HG03521 (cell line): Measurements from ENCODE around the gene NFIC.
"Not testable (repeated sequence)": the region's sequence is repeated elsewhere in the genome, so short reads cannot be mapped to it uniquely, and the experiment has no call there.

Experiments used
- ATAC-seq: cut with Tn5 transposase; IDR thresholded peaks from one replicate; pipeline ENCODE4 v1.9.1; 2021; ENCODE audit warnings: mild to moderate bottlenecking, moderate library complexity; ENCODE audit not compliant: unreplicated experiment

Gene NFIC

DNA sequence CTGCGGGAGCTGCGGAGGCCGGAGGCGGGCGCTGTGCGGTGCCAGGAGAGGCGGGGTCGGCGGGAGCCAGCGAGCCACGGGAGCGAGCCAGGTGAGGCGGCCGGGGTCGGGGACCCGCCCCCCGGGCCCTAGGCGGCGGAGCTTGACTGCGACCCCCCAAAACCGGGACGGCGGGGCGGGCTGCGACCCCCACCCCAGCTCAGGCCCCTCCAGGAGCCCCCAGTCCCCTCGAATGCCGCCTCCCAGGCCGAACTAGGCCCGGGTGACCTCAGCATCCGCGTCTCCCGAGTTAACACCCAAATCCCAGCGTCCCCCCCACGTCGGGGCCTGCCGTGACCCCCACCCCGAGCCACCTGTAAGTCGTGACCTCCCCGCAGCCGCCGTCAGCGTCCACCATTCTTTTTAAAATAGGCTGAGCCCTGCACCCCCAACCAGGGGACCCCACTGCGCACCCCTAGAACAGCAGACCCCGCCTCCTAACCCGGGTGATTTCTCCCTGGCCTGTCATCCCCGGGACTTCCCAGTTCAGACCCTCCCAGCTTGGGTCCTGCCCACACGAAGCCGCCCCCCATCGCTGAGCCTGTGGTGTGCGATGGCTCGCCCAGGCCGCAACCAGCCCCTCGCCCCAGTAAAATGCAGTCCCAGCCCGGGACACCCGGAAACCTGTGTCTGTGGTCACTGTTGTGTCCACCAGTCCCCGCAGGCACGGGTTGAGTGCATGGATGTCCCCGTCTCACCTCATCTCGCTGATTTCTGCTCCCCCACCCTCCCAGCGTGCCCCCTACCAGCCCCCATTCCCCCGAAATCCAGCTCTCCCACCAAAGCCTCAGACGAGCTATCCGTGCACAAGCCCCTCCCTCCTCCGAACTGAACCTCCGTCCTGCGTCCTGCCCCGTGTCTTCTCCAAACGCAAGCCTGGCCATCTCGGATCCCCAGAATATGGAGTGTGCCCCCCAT lies 140.3 kb downstream of the NFIC start:
- ATAC-seq: peak; percentile 5

DNA sequence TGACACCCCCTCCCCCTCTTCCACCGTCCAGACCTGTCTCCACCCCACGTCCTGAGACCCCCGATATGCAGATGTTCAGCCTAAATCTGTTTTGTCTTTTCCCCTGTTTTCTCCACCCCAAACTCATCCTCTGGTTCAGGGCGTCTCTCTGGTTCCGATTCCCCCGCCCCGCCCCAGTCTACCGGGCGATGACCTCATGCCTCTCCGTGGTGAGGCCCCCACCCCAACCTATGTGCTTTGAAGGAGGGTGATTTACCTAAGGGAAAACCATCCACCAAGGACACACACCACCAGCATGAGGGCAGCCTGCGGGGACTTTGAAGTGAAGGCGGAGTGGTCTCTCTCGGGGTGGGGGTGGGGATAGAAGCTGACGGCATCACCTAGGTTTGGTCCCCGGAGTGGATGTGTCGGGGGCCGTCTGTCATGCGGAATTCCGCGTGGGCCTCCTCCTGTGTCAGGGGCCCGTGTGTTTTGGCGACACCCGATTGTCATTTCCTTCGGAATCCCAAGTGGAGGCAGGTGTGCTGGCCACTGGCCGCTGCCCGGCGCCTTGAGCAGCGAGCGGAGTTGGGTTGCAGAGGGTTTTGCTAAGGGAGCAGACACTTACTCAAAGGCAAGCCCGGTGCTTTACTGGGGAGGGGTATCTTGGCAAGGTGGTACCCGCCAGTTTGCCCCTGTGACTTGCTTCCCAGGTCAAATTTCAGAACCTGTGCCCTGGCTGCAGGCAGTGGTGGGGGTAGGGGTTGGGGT lies 141.2 kb downstream of the NFIC start:
- no peak for ATAC-seq

DNA sequence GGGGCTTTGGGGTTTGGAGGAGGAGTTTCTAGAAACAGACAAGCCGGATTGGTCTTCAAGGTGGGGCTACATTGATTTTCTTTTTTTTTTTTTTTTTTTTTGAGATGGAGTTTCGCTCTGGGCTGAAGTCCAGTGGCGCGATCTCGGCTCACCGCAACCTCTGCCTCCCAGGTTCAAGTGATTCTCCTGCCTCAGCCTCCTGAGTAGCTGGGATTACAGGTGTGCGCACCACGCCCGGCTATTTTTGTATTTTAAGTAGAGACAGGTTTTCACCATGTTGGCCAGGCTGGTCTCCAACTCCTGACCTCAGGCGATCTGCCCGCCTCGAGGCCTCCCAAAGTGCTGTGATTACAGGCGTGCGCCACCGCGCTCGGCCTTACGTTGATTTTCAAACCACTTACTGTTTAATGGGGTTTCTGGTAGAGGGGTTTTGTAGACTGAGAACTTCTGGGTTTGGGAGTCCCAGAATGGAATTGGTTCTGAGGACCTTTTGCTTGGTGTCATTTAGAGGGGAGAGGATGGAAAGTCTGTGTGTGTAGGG lies 141.8 kb downstream of the NFIC start:
- ATAC-seq: not testable (repeated sequence)

DNA sequence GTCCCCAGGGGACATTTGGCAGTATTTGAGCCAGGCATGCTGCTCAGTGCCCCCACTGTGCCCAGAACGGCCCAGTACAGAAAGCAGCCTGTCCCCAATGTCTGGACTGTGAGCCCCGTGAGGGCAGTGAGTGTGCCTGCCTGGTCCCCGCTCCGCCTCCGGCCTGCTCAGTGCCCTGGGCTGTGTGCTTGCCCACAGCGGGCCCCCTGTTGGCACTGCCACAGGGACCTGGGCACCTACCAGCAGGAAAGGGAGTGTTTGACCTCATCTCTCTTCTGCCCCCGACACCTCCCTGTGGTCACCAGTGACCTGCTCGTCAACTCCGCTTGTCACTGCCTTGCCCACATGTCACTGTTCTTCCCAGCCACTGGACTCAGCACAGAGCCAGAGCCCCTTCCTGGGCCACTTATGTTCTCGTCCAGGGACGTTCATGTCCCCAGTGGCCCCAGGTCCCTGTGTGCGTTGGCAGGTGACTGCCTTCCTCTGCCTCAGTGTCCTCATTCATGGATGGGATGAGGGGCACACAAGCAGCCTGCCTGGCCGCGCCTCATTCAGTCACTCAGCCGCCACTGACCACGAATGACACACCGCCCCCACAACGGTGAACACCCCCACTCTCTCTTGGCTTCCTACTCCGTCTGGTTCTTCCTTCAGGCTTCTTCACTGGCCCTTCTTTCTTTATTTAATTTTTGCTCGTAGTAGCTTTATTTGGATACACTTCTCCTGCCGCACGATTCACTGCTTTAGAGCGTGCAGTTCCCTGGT lies 142.6 kb downstream of the NFIC start:
- ATAC-seq: no peak

DNA sequence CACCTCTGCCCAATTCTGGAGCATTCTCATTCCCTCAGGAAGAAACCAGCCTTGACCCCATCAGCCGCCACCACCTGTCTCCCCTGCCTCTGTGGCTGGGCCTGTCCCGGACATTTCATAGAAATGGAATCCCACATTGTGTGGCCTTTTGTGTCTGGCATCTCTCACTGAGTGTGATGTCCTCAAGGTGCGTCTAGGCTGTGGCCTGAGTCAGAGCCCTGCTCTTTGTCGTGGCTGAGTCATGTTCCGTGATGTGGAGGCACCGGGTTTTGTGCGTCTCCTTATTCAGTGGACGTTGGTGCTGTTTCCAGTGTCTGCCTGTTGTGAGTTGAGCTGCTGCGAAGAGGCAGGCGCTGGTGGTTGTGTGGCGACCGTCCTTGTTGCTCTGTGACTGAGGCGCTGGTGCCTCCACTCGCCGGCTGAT lies 143.2 kb downstream of the NFIC start:
- ATAC-seq: no peak

DNA sequence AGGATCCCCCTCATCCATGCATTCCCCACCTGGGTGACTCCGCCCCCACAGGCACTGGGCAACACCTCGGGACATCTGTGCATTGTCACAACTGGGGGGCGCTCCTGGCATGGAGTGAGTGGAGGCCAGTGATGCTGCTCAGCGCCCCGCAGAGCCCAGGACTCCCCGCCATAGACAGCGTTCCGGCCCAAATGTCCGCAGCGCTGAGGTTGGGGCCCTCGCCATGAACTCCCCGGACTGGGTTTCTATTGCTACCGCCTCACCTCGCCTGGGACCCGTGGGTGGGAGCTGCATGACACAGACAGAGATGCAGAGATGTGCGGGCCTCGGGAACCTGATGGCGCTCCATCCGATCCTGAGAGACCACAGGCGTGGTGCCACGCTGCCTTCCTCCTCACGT lies 144.3 kb downstream of the NFIC start:
- ATAC-seq: no peak

DNA sequence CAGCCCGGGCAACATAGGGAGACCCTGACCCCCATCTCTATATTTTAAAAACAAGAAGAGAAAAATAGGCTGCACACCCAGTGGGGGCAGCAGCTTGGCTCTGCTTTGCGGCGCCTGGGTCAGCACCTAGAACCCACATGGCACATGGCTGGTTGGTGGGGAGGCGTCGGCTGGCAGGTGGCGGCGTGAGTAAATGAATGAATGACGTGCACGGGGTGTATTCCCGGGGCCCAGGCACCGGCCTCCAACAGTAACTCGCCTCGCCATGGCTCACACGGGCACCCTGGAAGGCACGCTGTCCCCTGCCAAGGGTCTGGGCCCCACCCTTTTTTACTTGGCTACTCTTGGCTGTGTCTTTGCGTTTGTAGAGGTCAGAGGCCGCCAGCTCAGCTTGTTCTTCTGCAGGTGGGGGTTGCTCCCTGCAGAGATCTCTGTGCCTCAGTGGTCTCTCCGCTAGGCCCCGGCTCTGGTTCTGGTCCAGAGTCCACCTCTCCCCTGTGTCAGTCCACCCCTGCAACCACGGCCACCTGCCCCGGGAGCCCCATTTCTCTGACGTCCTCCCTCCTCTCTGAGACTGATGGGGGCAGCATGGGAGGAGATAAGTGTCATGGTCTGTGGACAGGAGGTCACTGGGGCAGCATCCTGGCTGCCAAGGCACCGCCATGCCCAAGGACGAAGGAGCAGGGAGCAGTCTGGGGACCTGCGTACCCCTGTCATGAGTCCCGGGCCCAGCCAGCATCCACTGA lies 145.3 kb downstream of the NFIC start:
- ATAC-seq: no peak

DNA sequence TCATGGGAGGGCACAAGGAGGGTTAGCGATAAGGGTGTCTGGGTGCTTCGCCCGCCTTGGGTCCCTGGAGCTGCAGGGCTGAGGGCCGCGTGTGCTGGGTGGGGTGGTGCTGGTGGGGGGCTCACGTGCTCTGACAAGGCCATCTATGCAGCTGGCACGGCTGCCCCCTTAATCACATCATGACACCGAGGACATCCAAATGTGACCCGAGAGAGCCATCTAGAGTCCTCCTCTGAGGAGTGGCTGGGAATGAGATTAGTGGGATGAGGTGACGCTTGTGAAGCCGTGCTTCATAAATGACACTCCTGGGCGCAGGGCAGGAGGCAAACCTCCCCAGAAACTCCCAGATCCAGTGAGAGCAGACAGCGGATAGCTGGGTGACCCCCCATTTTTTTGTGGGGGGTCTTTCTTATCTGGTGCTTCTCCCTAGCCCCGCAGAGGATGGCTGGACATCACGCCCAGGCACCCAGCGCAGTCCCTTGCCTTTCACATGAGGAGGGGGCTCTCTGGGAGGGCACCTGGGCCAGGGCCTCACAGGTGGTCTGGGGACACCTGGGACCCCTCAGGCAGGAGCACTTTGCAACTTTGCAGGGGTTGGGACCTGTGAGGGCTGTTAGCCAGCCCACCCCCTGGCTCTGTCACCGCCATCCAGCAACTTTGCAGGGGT lies 146.3 kb downstream of the NFIC start:
- no peak for ATAC-seq

DNA sequence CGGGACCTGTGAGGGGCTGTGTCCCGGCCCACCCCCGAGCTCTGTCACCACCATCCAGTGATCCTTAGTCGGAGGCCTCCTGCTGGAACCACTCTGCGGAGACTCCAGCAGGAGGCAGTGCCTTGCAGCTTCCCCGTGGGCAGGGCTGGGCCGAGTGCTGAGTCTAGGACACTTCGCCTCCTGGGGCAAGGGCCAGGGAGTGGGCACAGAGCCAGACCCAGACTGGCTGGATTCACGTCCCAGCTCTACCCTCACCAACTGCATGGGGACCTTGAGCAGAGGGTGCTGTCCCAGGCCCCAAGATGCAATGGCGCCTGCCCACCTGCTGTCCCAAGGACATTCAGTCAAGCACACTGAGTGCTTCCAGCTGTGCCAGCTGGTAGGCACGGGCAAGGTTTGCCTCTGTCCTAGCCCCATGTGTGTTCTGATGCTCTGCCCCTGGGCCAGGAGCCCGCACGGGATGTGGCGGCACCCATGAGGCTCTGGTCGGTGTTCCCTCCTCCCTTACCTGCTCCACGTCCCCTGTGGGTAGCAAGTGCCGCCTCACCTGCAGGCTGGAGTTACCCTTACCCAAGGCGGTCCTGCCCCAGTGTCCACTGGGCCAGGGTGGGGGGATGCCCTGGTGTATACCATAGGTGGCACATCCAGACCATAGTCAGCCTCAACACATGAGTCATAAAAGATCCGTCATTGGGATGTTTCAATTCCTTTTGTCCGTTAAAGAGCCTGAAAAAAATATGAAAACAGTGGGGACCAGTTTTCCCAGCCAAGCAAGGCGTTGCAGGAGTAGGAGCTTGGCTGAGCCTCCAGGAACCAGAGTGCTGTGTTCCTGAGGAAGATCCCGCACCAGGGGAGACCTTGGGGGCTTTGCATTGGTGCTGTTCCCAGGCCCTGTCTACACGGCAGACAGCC lies 147.1 kb downstream of the NFIC start:
- no peak for ATAC-seq

DNA sequence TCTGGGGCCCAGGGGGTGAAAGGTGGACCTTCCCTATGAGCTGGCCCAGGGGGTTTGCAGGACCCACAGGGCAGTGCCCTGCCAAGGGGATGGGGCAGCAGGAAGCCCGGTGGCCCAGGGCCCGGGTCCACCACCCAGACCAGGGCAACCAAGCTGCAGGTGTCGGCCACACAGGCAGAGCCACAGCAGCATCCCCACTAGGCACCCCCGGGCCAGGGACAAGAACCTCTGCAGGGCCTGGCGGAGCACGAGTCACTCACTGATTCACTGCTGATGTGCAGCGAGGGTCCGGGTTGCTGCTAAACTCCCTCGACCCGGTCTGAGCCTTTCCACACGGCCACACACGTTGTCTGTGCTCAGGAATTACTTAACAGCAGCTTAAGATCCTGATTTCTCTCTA lies 148.5 kb downstream of the NFIC start:
- ATAC-seq: no peak

DNA sequence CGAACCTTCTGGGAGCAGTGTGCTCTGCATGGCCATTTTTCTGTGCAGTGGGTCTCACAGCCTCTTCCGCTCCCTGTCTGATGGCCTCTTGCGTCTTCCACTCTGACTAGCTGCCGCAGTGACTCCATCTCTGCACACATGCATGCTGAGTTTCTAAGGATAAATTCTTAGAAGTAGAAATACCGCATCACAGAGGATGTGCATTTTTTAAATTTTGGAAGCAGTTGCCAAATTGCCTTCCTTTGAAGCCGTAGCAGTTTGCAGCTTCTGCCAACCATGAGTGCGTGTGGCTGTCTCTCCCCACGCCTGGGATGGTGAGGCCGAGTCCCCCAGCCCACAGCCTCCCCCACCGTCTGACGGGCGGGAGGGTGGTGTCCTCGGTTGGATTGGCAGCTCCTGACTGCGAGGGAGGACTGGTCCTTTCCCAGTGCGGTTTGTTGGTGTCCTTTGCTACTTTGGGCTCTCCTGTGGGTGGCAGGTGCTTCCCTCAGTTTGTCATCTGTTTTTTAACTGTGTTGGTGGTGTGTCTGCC lies 149.6 kb downstream of the NFIC start:
- ATAC-seq: no peak

DNA sequence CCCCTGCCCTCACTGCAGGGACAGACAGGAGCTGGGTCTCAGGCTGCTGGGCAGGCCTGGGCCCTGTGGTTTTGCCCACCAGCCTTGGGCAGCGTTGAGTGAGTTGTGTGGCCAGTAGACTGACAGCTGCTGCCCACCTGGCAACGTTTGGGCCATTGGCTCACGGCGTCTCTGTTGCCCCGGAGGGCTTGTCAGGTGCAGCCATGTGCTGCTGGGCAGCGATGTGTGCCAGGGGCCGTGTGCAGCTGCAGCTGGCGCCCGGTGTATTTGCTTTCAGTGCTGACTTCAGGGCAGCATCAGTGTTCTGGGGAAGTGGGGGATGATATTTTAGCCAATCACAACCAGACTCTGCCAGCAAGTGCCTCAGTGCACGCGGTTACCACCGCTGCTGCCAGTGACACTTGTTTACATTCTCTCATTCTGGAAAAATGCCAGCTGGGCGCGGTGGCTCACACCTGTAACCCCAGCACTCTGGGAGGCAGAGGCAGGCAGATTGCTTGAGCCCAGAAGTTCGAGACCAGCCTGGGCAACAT lies 150.4 kb downstream of the NFIC start:
- ATAC-seq: no peak

DNA sequence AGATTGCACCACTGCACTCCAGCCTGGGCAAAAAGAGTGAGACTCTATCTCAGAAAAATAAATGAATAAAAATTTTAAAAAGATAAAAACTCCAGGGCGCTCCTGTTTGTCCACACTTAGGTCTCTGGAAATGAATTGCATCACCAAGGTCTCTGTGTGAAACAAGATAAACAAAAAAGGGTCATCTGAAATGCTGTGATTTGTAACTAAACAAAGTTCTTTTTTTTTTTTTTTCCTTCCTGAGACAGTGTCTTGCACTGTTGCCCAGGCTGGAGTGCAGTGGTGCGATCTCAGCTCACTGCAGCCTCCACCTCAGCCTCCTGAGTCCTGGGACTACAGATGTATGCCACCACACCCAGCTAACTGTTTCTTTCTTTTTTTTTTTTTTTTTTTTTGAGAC lies 151.3 kb downstream of the NFIC start:
- no peak for ATAC-seq

DNA sequence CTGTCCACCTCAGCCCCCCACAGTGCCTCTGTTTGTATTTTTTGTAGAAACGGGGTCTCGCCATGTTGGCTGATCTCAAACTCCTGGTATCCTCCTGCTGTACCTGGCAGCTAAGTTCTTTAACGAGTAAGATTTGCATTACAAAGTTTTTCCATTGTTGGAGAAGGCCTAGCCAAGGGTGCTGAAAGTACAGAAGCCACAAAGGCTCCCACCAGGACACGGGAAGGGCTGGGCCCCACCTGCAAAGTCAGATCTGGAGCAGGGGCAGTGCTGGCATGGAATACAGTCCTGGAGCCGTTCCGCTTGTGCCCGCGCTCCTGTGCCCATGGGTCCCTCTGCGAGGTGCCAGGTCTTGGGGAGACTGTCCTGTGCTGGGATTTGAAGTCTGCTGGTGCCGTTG lies 151.9 kb downstream of the NFIC start:
- ATAC-seq: no peak

DNA sequence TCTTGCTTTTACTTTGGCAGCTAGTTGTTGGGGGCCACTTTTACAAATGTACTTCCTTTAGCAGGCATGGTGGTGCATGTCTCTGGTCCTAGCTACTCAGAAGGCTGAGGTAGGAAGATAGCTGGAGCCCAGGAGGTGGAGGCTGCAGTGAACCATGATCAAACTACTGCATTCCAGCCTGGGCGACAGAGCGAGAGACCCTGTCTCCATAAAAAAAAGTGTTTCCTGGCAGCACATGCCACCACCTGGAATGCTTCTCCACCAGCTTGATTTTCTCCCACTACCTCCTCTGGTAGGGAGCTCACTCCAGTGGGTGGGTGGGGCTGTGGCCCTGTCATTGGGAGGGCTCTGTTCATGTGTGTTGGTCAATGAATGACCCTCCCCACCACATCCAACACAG lies 152.3 kb downstream of the NFIC start:
- no peak for ATAC-seq
